GM12865 (cell line): Measurements from ENCODE around the gene TMTC2.

Experiments
- DNase-seq: peaks from one replicate; pipeline ENCODE4 v3.0.0; 2010; ENCODE audit warnings: low read depth
- H3K4me3 ChIP-seq: 2 replicates; pipeline ENCODE4 v1.5.1; 2011; ENCODE audit warnings: mild to moderate bottlenecking, low read depth, low read length, control low read depth
- CTCF ChIP-seq: IDR thresholded peaks from 2 replicates; pipeline ENCODE4 v1.5.1; 2011; ENCODE audit warnings: low read length, control low read depth, low read depth, inconsistent platforms; ENCODE audit not compliant: insufficient read depth; ENCODE audit errors: missing control alignments

Gene TMTC2

GRCh38 chr12:83161456-83161855 is 474.8 kb downstream of the TMTC2 start:
- H3K4me3 ChIP-seq = no peak overlapping the region
- no peak for DNase-seq

GRCh38 chr12:83168751-83169150 is 482.0 kb downstream of the TMTC2 start:
- H3K4me3 ChIP-seq = no peak overlapping the region
- no peak for TF ChIP-seq CTCF
- DNase-seq = no peak

More at GRCh38 chr12:83161456-83161855, 474.8 kb downstream of the TMTC2 start:
- no peak for TF ChIP-seq CTCF

- H3K4me3 ChIP-seq = no peak overlapping the region
- no peak for TF ChIP-seq CTCF
- no peak for DNase-seq
Measured at GRCh38 chr12:83172441-83172840, 485.7 kb downstream of the TMTC2 start.

GRCh38 chr12:83172866-83173649 is 486.4 kb downstream of the TMTC2 start:
- no peak overlapping the region for H3K4me3 ChIP-seq
- no peak for DNase-seq
- no peak for TF ChIP-seq CTCF

- DNase-seq = no peak
- no peak overlapping the region for H3K4me3 ChIP-seq
- no peak for TF ChIP-seq CTCF
Measured at GRCh38 chr12:83179999-83180398, 493.3 kb downstream of the TMTC2 start.

GRCh38 chr12:83181074-83181473 is 494.4 kb downstream of the TMTC2 start:
- no peak for DNase-seq
- no peak for TF ChIP-seq CTCF

GRCh38 chr12:83183132-83183531 is 496.4 kb downstream of the TMTC2 start:
- TF ChIP-seq CTCF = no peak
- no peak for DNase-seq
- no peak overlapping the region for H3K4me3 ChIP-seq

More at GRCh38 chr12:83181074-83181473, 494.4 kb downstream of the TMTC2 start:
- H3K4me3 ChIP-seq = no peak overlapping the region
